Measurements from ENCODE around the gene JSRP1.

The JSRP1 gene

DNA sequence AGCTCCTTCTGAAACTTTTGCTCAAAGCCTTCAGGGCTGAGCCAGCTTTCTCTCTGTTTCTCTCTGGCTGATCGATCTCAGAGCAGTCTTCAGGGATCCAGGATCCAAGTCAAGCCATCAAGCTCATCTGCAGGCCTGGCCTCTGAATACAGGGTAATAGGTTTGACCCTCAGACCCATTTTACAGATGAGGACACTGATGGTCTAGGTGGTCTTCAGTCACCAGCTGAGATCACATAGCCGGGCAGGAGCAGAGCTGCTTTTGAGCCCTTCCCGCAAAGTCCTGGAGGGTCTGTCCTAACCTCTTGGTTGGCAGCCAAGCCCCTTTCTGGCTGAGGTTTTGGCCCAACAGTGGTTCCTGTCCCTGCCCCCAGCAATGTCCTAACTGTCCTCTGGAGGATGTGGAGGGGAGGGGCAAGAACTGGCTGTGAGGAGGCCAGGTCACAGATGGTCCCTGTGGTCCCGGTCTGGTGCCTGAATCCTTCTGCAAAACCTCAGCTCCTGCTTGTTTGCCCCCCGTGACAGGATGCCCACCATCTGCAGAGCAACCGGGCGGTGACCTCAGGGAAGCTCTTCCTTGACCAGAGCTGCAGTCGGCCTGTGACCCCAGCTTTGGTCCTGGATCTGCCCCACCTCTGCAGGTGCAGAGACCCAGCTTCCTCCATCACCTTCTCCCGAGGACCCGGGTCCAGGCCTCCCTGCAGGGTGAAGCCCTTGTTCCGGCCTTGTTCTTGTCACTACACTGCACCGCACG lies 31.5 kb upstream of the JSRP1 start:
- H3K27me3 ChIP-seq (ENCODE audit: insufficient read depth, poor library complexity, severe bottlenecking), result peaks cover 38% of the 10 kb centered on the region
- TF ChIP-seq, protein P1, sequence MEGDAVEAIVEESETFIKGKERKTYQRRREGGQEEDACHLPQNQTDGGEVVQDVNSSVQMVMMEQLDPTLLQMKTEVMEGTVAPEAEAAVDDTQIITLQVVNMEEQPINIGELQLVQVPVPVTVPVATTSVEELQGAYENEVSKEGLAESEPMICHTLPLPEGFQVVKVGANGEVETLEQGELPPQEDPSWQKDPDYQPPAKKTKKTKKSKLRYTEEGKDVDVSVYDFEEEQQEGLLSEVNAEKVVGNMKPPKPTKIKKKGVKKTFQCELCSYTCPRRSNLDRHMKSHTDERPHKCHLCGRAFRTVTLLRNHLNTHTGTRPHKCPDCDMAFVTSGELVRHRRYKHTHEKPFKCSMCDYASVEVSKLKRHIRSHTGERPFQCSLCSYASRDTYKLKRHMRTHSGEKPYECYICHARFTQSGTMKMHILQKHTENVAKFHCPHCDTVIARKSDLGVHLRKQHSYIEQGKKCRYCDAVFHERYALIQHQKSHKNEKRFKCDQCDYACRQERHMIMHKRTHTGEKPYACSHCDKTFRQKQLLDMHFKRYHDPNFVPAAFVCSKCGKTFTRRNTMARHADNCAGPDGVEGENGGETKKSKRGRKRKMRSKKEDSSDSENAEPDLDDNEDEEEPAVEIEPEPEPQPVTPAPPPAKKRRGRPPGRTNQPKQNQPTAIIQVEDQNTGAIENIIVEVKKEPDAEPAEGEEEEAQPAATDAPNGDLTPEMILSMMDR (IDR thresholded peaks at IDR 0.05; ENCODE audit: poor library complexity, severe bottlenecking), result no peak
- no peak for ATAC-seq (ENCODE audit: low read depth)

DNA sequence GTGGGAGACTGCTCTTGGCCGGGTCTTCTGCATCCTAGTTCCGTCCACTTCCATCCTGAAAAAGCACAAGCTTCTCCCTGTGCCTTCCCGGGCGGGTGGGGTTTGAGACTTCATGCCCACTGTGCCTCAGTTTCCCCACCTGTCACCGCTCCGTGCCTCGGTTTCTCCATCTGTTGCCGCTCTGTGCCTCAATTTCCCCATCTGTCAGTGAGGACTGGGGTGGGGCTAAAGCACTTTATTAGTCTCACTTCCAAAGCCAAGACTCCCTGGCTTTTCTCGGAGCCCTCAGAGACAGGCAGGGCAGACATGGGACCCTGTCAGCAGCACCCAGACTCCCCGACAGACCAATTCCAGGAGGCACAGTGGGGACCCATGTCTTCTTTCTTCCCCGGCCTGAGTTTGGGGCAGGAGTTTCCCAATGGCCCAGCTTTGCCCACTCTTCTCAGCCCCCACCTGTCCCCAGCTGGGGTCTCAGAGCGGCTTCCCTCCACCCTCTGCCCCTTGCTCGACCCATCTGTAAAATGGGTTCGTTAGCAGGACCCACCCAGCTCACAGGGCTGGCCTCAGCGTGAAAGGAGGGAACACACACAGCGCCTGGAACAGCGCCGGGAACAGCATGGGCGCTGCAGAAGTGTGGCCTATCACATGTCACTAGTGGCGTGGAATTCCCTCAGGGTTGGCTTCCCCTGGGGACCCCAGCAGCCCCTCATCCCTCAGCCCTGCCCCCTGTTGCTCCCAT lies 30.4 kb upstream of the JSRP1 start:
- Histone ChIP-seq H3K27me3 (ENCODE audit: insufficient read depth, poor library complexity, severe bottlenecking) (peaks cover 34% of the 10 kb centered on the region), H3K36me3 (ENCODE audit: low read depth) (no peaks in the 10 kb centered on the region), H3K4me1 (ENCODE audit: insufficient read depth, poor library complexity, severe bottlenecking) (no peaks in the 10 kb centered on the region), H3K27ac (ENCODE audit: poor library complexity, severe bottlenecking) (no peak overlapping the region), H3K9me3 (ENCODE audit: severe bottlenecking) (no peaks in the 10 kb centered on the region), H3K4me3 (ENCODE audit: severe bottlenecking) (no peak overlapping the region)
- TF ChIP-seq, protein P1 (IDR thresholded peaks at IDR 0.05; ENCODE audit: poor library complexity, severe bottlenecking), result no peak
- DNase-seq (ENCODE audit: low spot score) (no peak), ATAC-seq (ENCODE audit: low read depth) (no peak)

More for the DNA sequence above, 31.5 kb upstream of the JSRP1 start:
- Histone ChIP-seq H3K9me3 (ENCODE audit: severe bottlenecking) (no peaks in the 10 kb centered on the region), H3K36me3 (ENCODE audit: low read depth) (no peaks in the 10 kb centered on the region), H3K4me3 (ENCODE audit: severe bottlenecking) (no peak overlapping the region), H3K27ac (ENCODE audit: poor library complexity, severe bottlenecking) (no peak overlapping the region), H3K4me1 (ENCODE audit: insufficient read depth, poor library complexity, severe bottlenecking) (no peaks in the 10 kb centered on the region)
- DNase-seq (ENCODE audit: low spot score), result no peak

DNA sequence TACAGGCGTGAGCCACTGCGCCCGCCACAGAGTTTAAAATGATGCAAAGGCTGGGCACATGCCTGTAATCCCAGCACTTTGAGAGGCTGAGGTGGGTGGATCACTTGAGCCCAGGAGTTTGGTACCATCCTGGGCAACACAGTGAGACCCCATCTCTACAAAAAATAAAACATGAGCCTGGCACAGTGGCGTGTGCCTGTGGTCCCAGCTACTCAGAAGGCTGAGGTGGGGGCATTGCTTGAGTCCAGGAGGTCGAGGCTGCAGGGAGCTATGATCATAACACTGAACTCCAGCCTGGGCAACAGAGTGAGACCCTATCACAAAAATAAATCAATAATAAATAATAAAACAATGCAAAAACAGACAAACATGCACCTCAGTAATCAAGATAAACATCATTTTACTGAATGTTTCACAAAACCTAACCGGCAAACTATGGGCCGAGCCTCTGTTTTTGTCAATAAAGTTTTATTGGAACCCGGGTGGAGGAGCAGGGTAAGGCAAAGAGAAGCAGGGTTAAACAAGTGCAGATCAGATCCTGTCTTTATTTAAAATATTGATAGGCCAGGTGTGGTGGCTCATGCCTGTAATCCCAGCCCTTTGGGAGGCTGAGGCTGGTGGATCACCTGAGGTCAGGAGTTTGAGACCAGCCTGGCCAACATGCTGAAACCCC lies 27.8 kb upstream of the JSRP1 start:
- Histone ChIP-seq H3K27ac (ENCODE audit: poor library complexity, severe bottlenecking) (no peak overlapping the region), H3K9me3 (ENCODE audit: severe bottlenecking) (no peaks in the 10 kb centered on the region), H3K36me3 (ENCODE audit: low read depth) (no peaks in the 10 kb centered on the region), H3K27me3 (ENCODE audit: insufficient read depth, poor library complexity, severe bottlenecking) (peaks cover 9% of the 10 kb centered on the region), H3K4me3 (ENCODE audit: severe bottlenecking) (no peak overlapping the region), H3K4me1 (ENCODE audit: insufficient read depth, poor library complexity, severe bottlenecking) (no peaks in the 10 kb centered on the region)
- ATAC-seq (ENCODE audit: low read depth) (no peak), DNase-seq (ENCODE audit: low spot score) (no peak)
- TF ChIP-seq, protein P1 (IDR thresholded peaks at IDR 0.05; ENCODE audit: poor library complexity, severe bottlenecking), result no peak

DNA sequence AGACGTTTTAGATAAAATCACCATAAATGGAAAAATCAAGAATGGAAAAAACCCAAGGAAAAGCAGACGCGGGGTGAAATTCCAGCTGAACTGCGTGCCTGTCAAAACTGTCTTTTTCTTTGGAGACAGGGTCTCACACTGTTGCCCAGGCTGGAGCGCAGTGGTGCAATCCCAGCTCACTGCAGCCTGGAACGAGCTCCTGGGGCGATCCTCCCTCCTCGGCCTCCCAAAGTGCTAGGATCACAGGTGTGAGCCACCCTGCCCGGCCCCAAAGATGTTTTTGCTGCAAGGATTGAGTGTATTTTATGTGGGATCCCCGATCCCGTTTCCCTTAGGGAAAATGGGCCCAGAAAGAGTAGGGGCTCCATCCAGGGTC lies 26.6 kb upstream of the JSRP1 start:
- ATAC-seq (ENCODE audit: low read depth) (no peak), DNase-seq (ENCODE audit: low spot score) (no peak)
- H3K4me3 ChIP-seq (ENCODE audit: severe bottlenecking), result no peak overlapping the region
- H3K27me3 ChIP-seq (ENCODE audit: insufficient read depth, poor library complexity, severe bottlenecking), result no peaks in the 10 kb centered on the region
- H3K9me3 ChIP-seq (ENCODE audit: severe bottlenecking), result no peaks in the 10 kb centered on the region
- H3K36me3 ChIP-seq (ENCODE audit: low read depth), result no peaks in the 10 kb centered on the region
- no peaks in the 10 kb centered on the region for H3K4me1 ChIP-seq (ENCODE audit: insufficient read depth, poor library complexity, severe bottlenecking)
- TF ChIP-seq, protein P1 (IDR thresholded peaks at IDR 0.05; ENCODE audit: poor library complexity, severe bottlenecking), result no peak
- H3K27ac ChIP-seq (ENCODE audit: poor library complexity, severe bottlenecking), result no peak overlapping the region

Measured in RWPE2 (cell line).